ENCODE results near the gene SLC22A14.
"Not testable (repeated sequence)": the region's sequence is repeated elsewhere in the genome, so short reads cannot be mapped to it uniquely, and the experiment has no call there.

The SLC22A14 gene

GRCh38 chr3:38281895-38282686 is at the start of gene SLC22A14:
SLC22A14 (plus strand) TSS chr3:38282294; CDS start chr3:38306027, 23,733 bp downstream.
- no peak for DNase-seq

- DNase-seq: no peak
These were observed 49.4 kb upstream of the SLC22A14 start for GRCh38 chr3:38232701-38233100.

- DNase-seq: no peak
These were observed 46.6 kb upstream of the SLC22A14 start for GRCh38 chr3:38235466-38235865.

- DNase-seq: no peak
These were observed 43.6 kb upstream of the SLC22A14 start for GRCh38 chr3:38238416-38239008.

GRCh38 chr3:38242812-38243211 is 39.3 kb upstream of the SLC22A14 start:
- not testable (repeated sequence) for DNase-seq

- DNase-seq: no peak
These were observed 36.2 kb upstream of the SLC22A14 start for GRCh38 chr3:38245930-38246329.

GRCh38 chr3:38247366-38248035 is 34.6 kb upstream of the SLC22A14 start:
- DNase-seq: peak; percentile 38 to 79

GRCh38 chr3:38250198-38250597 is 31.9 kb upstream of the SLC22A14 start:
- DNase-seq: no peak

- DNase-seq: no peak
These were observed 30.9 kb upstream of the SLC22A14 start for GRCh38 chr3:38251197-38251596.

GRCh38 chr3:38253704-38254103 is 28.4 kb upstream of the SLC22A14 start:
- DNase-seq: no peak

GRCh38 chr3:38254872-38255271 is 27.2 kb upstream of the SLC22A14 start:
- no peak for DNase-seq

- no peak for DNase-seq
These were observed 26.5 kb upstream of the SLC22A14 start for GRCh38 chr3:38255627-38256026.

GRCh38 chr3:38257583-38257982 is 24.5 kb upstream of the SLC22A14 start:
- no peak for DNase-seq

GRCh38 chr3:38260474-38260873 is 21.6 kb upstream of the SLC22A14 start:
- DNase-seq: no peak

- DNase-seq: no peak
These were observed 17.7 kb upstream of the SLC22A14 start for GRCh38 chr3:38264353-38264771.

GRCh38 chr3:38264779-38265178 is 17.3 kb upstream of the SLC22A14 start:
- DNase-seq: no peak

- DNase-seq: no peak
These were observed 16.3 kb upstream of the SLC22A14 start, which contains the start of gene SLC22A13 for GRCh38 chr3:38265604-38266307. SLC22A13 (plus strand) TSS chr3:38265812; CDS start chr3:38265861, 49 bp downstream.

GRCh38 chr3:38266810-38267209 is 15.3 kb upstream of the SLC22A14 start:
- no peak for DNase-seq

GRCh38 chr3:38267662-38268061 is 14.4 kb upstream of the SLC22A14 start:
- no peak for DNase-seq

- DNase-seq: no peak
These were observed 14.0 kb upstream of the SLC22A14 start for GRCh38 chr3:38268087-38268486.

- DNase-seq: no peak
These were observed 13.6 kb upstream of the SLC22A14 start for GRCh38 chr3:38268522-38268921.

GRCh38 chr3:38270606-38271005 is 11.5 kb upstream of the SLC22A14 start:
- no peak for DNase-seq

- no peak for DNase-seq
These were observed 10.5 kb upstream of the SLC22A14 start for GRCh38 chr3:38271553-38271952.

Measured in SW 1271 (cell line).